Astrocyte (in vitro differentiated cells and primary cell): ENCODE measurements around the gene SLC26A1. TPM values are rescaled to one million over a fixed set of nuclear protein-coding genes. Genes with fewer than 3 reads are reported as not detected.

Experiments
- DNase-seq: peaks from one replicate; pipeline ENCODE4 v3.0.0-alpha.2; 2010; ENCODE audit warnings: low read depth
- FAIRE-seq: peaks from 2 replicates; lab custom pipeline; 2011; peaks lifted over from hg19 to GRCh38; lab: Jason Lieb, UNC
- H2AFZ ChIP-seq: 2 replicates; pipeline ENCODE4 v1.6.0; 2012; ENCODE audit warnings: low read depth, low read length, inconsistent platforms
- H3K27ac ChIP-seq: 2 replicates; pipeline ENCODE4 v1.5.1; 2011; ENCODE audit warnings: low read depth, low read length, inconsistent platforms
- H3K27me3 ChIP-seq: 2 replicates; pipeline ENCODE4 v1.6.0; 2011; ENCODE audit warnings: low read length, inconsistent platforms; ENCODE audit not compliant: insufficient read depth
- H3K36me3 ChIP-seq: 2 replicates; pipeline ENCODE4 v1.5.1; 2011; ENCODE audit warnings: low read length, inconsistent platforms; ENCODE audit not compliant: insufficient read depth
- H3K4me1 ChIP-seq: 2 replicates; pipeline ENCODE4 v1.5.1; 2011; ENCODE audit warnings: low read length, inconsistent platforms; ENCODE audit not compliant: insufficient read depth
- H3K4me2 ChIP-seq: 2 replicates; pipeline ENCODE4 v1.6.0; 2012; ENCODE audit warnings: low read length, inconsistent platforms
- H3K4me3 ChIP-seq: 2 replicates; pipeline ENCODE4 v1.5.1; 2011; ENCODE audit warnings: low read depth, mild to moderate bottlenecking, low read length, inconsistent platforms; ENCODE audit not compliant: insufficient read depth
- H3K79me2 ChIP-seq: 2 replicates; pipeline ENCODE4 v1.6.0; 2012; ENCODE audit warnings: mild to moderate bottlenecking, low read length, inconsistent platforms; ENCODE audit not compliant: insufficient read depth
- H3K9ac ChIP-seq: 2 replicates; pipeline ENCODE4 v1.6.0; 2012; ENCODE audit warnings: mild to moderate bottlenecking, low read length, inconsistent platforms
- H3K9me3 ChIP-seq: 2 replicates; pipeline ENCODE4 v1.5.1; 2012; ENCODE audit warnings: low read depth, mild to moderate bottlenecking, low read length, inconsistent platforms; ENCODE audit not compliant: insufficient read depth
- H4K20me1 ChIP-seq: 2 replicates; pipeline ENCODE4 v1.6.0; 2012; ENCODE audit warnings: low read length, inconsistent platforms; ENCODE audit not compliant: insufficient read depth
- H3K27ac Mint-ChIP-seq: one replicate; pipeline ENCODE4 v1.8.0; 2021; ENCODE audit warnings: mild to moderate bottlenecking, mixed read lengths; ENCODE audit not compliant: unreplicated experiment
- H3K27me3 Mint-ChIP-seq: one replicate; pipeline ENCODE4 v1.8.0; 2021; ENCODE audit warnings: low read depth, mixed read lengths; ENCODE audit not compliant: unreplicated experiment
- H3K36me3 Mint-ChIP-seq: one replicate; pipeline ENCODE4 v1.8.0; 2021; ENCODE audit warnings: low read depth, mixed read lengths; ENCODE audit not compliant: unreplicated experiment
- H3K4me1 Mint-ChIP-seq: one replicate; pipeline ENCODE4 v1.8.0; 2021; ENCODE audit warnings: low read depth, mixed read lengths; ENCODE audit not compliant: unreplicated experiment
- H3K4me3 Mint-ChIP-seq: one replicate; pipeline ENCODE4 v1.8.0; 2021; ENCODE audit warnings: mild to moderate bottlenecking, moderate library complexity, mixed read lengths; ENCODE audit not compliant: unreplicated experiment
- H3K9me3 Mint-ChIP-seq: one replicate; pipeline ENCODE4 v1.8.0; 2021; ENCODE audit warnings: mild to moderate bottlenecking, mixed read lengths; ENCODE audit not compliant: unreplicated experiment
- EZH2 ChIP-seq: IDR thresholded peaks from 2 replicates; pipeline ENCODE4 v1.6.1; 2012; ENCODE audit warnings: mild to moderate bottlenecking, low read length, inconsistent platforms; ENCODE audit not compliant: insufficient read depth
- total RNA-seq: library from RNA; stranded (reverse); gene quantifications from 2 replicates; pipeline ENCODE4 v1.2.1, GENCODE V29; 2021
- TF ChIP-seq, protein P1 (sequence below): IDR thresholded peaks from 2 replicates; pipeline ENCODE4 v1.5.1; 2011; ENCODE audit warnings: low read depth, mild to moderate bottlenecking, inconsistent platforms, low read length, moderate library complexity; ENCODE audit not compliant: insufficient read depth

SLC26A1 gene
- total RNA-seq, 1 donor from 2014 or later = 0.34 TPM

- no peaks in the 10 kb centered on the region for H3K27me3 ChIP-seq
- no peaks in the 10 kb centered on the region for H3K36me3 ChIP-seq
- H3K27ac ChIP-seq = no peak overlapping the region
- Mint-ChIP-seq H3K27ac (no peak overlapping the region), H3K9me3 (no peaks in the 10 kb centered on the region), H3K4me1 (no peaks in the 10 kb centered on the region), H3K36me3 (peaks cover 2% of the 10 kb centered on the region), H3K27me3 (no peaks in the 10 kb centered on the region), H3K4me3 (no peak overlapping the region)
- H3K4me1 ChIP-seq = no peaks in the 10 kb centered on the region
- TF ChIP-seq EZH2 = no peak
- TF ChIP-seq, protein P1, sequence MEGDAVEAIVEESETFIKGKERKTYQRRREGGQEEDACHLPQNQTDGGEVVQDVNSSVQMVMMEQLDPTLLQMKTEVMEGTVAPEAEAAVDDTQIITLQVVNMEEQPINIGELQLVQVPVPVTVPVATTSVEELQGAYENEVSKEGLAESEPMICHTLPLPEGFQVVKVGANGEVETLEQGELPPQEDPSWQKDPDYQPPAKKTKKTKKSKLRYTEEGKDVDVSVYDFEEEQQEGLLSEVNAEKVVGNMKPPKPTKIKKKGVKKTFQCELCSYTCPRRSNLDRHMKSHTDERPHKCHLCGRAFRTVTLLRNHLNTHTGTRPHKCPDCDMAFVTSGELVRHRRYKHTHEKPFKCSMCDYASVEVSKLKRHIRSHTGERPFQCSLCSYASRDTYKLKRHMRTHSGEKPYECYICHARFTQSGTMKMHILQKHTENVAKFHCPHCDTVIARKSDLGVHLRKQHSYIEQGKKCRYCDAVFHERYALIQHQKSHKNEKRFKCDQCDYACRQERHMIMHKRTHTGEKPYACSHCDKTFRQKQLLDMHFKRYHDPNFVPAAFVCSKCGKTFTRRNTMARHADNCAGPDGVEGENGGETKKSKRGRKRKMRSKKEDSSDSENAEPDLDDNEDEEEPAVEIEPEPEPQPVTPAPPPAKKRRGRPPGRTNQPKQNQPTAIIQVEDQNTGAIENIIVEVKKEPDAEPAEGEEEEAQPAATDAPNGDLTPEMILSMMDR = no peak
- no peaks in the 10 kb centered on the region for H3K79me2 ChIP-seq
- no peak overlapping the region for H3K4me3 ChIP-seq
- no peaks in the 10 kb centered on the region for H4K20me1 ChIP-seq
- H3K9ac ChIP-seq = no peak overlapping the region
- DNase-seq (no peak), FAIRE-seq (no peak)
- H3K9me3 ChIP-seq = no peaks in the 10 kb centered on the region
- no peak overlapping the region for H3K4me2 ChIP-seq
- no peak overlapping the region for H2AFZ ChIP-seq
These were observed 31.6 kb downstream of the SLC26A1 start for GRCh38 chr4:961351-962230.

GRCh38 chr4:960636-961350 is 32.4 kb downstream of the SLC26A1 start:
- no peaks in the 10 kb centered on the region for H3K9me3 Mint-ChIP-seq
- no peak overlapping the region for H3K4me3 ChIP-seq
- no peaks in the 10 kb centered on the region for H4K20me1 ChIP-seq
- no peak overlapping the region for H3K4me2 ChIP-seq
- H3K27me3 Mint-ChIP-seq = no peaks in the 10 kb centered on the region
- DNase-seq (no peak), FAIRE-seq (no peak)
- H3K9me3 ChIP-seq = no peaks in the 10 kb centered on the region
- no peak overlapping the region for H3K27ac ChIP-seq
- H3K27ac Mint-ChIP-seq = no peak overlapping the region
- no peak overlapping the region for H2AFZ ChIP-seq
- H3K4me1 Mint-ChIP-seq = no peaks in the 10 kb centered on the region
- H3K36me3 Mint-ChIP-seq = peaks cover 2% of the 10 kb centered on the region
- no peak for TF ChIP-seq EZH2
- H3K36me3 ChIP-seq = no peaks in the 10 kb centered on the region
- H3K4me3 Mint-ChIP-seq = no peak overlapping the region
- no peaks in the 10 kb centered on the region for H3K27me3 ChIP-seq
- H3K4me1 ChIP-seq = no peaks in the 10 kb centered on the region
- H3K79me2 ChIP-seq = no peaks in the 10 kb centered on the region
- no peak overlapping the region for H3K9ac ChIP-seq

GRCh38 chr4:960140-960635 is 33.0 kb downstream of the SLC26A1 start:
- Histone ChIP-seq H4K20me1 (no peaks in the 10 kb centered on the region), H3K27me3 (no peaks in the 10 kb centered on the region), H3K27ac (no peak overlapping the region), H3K4me3 (no peak overlapping the region), H3K36me3 (no peaks in the 10 kb centered on the region), H2AFZ (no peak overlapping the region), H3K9me3 (no peaks in the 10 kb centered on the region), H3K79me2 (no peaks in the 10 kb centered on the region), H3K9ac (no peak overlapping the region), H3K4me1 (no peaks in the 10 kb centered on the region), H3K4me2 (no peak overlapping the region)
- Mint-ChIP-seq H3K27me3 (no peaks in the 10 kb centered on the region), H3K4me1 (no peaks in the 10 kb centered on the region), H3K4me3 (no peak overlapping the region), H3K27ac (no peak overlapping the region), H3K9me3 (no peaks in the 10 kb centered on the region), H3K36me3 (peaks cover 2% of the 10 kb centered on the region)
- no peak for TF ChIP-seq EZH2
- TF ChIP-seq, protein P1 = no peak
- FAIRE-seq (no peak), DNase-seq (no peak)
